ENCODE data around the gene BMP8B.

- TF ChIP-seq POLR2A (IDR thresholded peaks at IDR 0.05) = no peak
- no peak for TF ChIP-seq CTCF (IDR thresholded peaks at IDR 0.05 in 4 of 5, conservative IDR thresholded peaks at IDR 0.05 in 1 of 5)
These were observed 61.3 kb downstream of the BMP8B start for GRCh38 chr1:39727221-39727931.

Measured in gastrocnemius medialis (tissue), 4 donors.